Liver (tissue), 3 donors: ENCODE results near the gene GPR4.

Experiments
- CTCF ChIP-seq: fragments of 150-350 bp; IDR thresholded peaks from 2 replicates; pipeline ENCODE4 v1.5.1; 2017; ENCODE audit warnings: improper control_type of control experiment, low read depth, low read length; ENCODE audit not compliant: missing input control
- MAX ChIP-seq: IDR thresholded peaks from 2 replicates; pipeline ENCODE4 v1.6.1; 2016; ENCODE audit warnings: antibody characterized with exemption
- RAD21 ChIP-seq, 2 donors: IDR thresholded peaks; 2 replicates each; pipeline ENCODE4 v1.6.1; 2016; ENCODE audit warnings: antibody characterized with exemption in 2 of 2, mild to moderate bottlenecking in 2 of 2
- SP1 ChIP-seq: IDR thresholded peaks from 2 replicates; pipeline ENCODE4 v1.6.1; 2018; ENCODE audit warnings: antibody characterized with exemption, mild to moderate bottlenecking
- TAF1 ChIP-seq: conservative IDR thresholded peaks from 2 replicates; pipeline ENCODE4 v1.6.1; 2016; ENCODE audit warnings: antibody characterized with exemption, mild to moderate bottlenecking
- TF ChIP-seq, protein P1 (sequence below): IDR thresholded peaks from 2 replicates; pipeline ENCODE4 v1.6.1; 2016; ENCODE audit warnings: antibody characterized with exemption
- TF ChIP-seq, protein P2 (sequence below): IDR thresholded peaks from 2 replicates; pipeline ENCODE4 v1.6.1; 2016; ENCODE audit warnings: antibody characterized with exemption, mild to moderate bottlenecking
- donor health status: healthy.
- donor health status: healthy.

GRCh38 chr19:45575216-45575615, 26.8 kb downstream of the GPR4 start:
- TF ChIP-seq CTCF (no peak), SP1 (no peak), TAF1 (no peak), RAD21 (IDR thresholded peaks at IDR 0.05) (no peak), MAX (no peak)
- TF ChIP-seq, protein P1, sequence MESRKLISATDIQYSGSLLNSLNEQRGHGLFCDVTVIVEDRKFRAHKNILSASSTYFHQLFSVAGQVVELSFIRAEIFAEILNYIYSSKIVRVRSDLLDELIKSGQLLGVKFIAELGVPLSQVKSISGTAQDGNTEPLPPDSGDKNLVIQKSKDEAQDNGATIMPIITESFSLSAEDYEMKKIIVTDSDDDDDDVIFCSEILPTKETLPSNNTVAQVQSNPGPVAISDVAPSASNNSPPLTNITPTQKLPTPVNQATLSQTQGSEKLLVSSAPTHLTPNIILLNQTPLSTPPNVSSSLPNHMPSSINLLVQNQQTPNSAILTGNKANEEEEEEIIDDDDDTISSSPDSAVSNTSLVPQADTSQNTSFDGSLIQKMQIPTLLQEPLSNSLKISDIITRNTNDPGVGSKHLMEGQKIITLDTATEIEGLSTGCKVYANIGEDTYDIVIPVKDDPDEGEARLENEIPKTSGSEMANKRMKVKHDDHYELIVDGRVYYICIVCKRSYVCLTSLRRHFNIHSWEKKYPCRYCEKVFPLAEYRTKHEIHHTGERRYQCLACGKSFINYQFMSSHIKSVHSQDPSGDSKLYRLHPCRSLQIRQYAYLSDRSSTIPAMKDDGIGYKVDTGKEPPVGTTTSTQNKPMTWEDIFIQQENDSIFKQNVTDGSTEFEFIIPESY = no peak
- TF ChIP-seq, protein P2, sequence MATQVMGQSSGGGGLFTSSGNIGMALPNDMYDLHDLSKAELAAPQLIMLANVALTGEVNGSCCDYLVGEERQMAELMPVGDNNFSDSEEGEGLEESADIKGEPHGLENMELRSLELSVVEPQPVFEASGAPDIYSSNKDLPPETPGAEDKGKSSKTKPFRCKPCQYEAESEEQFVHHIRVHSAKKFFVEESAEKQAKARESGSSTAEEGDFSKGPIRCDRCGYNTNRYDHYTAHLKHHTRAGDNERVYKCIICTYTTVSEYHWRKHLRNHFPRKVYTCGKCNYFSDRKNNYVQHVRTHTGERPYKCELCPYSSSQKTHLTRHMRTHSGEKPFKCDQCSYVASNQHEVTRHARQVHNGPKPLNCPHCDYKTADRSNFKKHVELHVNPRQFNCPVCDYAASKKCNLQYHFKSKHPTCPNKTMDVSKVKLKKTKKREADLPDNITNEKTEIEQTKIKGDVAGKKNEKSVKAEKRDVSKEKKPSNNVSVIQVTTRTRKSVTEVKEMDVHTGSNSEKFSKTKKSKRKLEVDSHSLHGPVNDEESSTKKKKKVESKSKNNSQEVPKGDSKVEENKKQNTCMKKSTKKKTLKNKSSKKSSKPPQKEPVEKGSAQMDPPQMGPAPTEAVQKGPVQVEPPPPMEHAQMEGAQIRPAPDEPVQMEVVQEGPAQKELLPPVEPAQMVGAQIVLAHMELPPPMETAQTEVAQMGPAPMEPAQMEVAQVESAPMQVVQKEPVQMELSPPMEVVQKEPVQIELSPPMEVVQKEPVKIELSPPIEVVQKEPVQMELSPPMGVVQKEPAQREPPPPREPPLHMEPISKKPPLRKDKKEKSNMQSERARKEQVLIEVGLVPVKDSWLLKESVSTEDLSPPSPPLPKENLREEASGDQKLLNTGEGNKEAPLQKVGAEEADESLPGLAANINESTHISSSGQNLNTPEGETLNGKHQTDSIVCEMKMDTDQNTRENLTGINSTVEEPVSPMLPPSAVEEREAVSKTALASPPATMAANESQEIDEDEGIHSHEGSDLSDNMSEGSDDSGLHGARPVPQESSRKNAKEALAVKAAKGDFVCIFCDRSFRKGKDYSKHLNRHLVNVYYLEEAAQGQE = no peak
